NCI-H1092 (cell line): ENCODE data around the gene ZBTB39.
"Not testable (repeated sequence)": the region's sequence is repeated elsewhere in the genome, so short reads cannot be mapped to it uniquely, and the experiment has no call there.

Experiments
- DNase-seq: peaks from one replicate; lab custom pipeline; 2025; lab: John Stamatoyannopoulos, UW

Gene ZBTB39, protein sequence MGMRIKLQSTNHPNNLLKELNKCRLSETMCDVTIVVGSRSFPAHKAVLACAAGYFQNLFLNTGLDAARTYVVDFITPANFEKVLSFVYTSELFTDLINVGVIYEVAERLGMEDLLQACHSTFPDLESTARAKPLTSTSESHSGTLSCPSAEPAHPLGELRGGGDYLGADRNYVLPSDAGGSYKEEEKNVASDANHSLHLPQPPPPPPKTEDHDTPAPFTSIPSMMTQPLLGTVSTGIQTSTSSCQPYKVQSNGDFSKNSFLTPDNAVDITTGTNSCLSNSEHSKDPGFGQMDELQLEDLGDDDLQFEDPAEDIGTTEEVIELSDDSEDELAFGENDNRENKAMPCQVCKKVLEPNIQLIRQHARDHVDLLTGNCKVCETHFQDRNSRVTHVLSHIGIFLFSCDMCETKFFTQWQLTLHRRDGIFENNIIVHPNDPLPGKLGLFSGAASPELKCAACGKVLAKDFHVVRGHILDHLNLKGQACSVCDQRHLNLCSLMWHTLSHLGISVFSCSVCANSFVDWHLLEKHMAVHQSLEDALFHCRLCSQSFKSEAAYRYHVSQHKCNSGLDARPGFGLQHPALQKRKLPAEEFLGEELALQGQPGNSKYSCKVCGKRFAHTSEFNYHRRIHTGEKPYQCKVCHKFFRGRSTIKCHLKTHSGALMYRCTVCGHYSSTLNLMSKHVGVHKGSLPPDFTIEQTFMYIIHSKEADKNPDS

GRCh38 chr12:57005980-57006808 is at the start of gene ZBTB39:
Gene ZBTB39 (minus strand): TSS chr12:57006546. CDS start chr12:57004917, 1,629 bp downstream.
- DNase-seq, result peak; percentile 15

DNA sequence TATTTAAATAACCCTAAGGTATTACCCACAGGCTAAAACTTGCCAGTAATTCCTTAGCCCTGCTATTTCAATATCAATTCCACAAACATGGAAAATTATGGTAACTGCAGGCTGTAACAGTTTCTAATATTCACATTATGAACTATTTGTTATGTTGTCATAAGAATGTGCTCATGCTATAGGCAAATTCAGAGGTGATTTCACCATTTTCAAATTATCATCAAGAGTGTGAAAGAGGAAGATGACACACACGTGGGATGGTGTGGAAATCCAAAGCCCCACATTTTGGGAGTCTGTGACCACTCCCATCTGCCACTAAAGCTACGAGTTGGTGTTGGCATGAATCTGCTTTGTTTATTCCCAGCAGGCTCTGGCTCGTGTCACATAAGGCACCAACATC is 49.5 kb upstream of the ZBTB39 start:
- no peak for DNase-seq

GRCh38 chr12:57053901-57054300 is 47.6 kb upstream of the ZBTB39 start:
- not testable (repeated sequence) for DNase-seq

GRCh38 chr12:57053146-57053545 is 46.8 kb upstream of the ZBTB39 start:
- not testable (repeated sequence) for DNase-seq

GRCh38 chr12:57051011-57051410 is 44.7 kb upstream of the ZBTB39 start:
- DNase-seq, result no peak

DNA sequence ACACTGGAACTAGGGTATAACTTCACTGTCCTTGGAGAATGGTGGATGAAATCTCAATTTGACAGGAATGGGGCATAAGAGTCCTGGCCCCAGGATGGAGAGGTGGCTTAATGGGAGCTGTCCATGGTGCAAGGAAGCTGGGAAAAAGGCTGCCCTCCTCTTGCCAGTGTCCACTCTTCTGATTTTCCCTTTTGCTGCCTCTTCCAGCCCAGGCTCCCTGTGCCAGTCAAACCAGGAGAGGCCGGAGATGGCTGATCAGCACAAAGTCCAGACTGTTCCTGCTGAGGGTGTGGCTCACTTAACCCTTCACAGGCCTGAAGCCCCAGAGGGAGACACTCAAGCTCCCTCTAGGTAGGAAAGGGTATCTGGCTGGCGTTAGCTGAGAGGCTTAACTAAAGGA is 43.5 kb upstream of the ZBTB39 start, which contains the start of gene MYO1A:
Gene MYO1A (minus strand): TSS at position 240 of the 400 bp plus-strand sequence. CDS start 1,806 bp downstream, outside the sequence.
- no peak for DNase-seq

- DNase-seq, result no peak
Measured at GRCh38 chr12:57049119-57049446, 42.7 kb upstream of the ZBTB39 start.

GRCh38 chr12:57048423-57049118 is 42.2 kb upstream of the ZBTB39 start:
- DNase-seq, result no peak

DNA sequence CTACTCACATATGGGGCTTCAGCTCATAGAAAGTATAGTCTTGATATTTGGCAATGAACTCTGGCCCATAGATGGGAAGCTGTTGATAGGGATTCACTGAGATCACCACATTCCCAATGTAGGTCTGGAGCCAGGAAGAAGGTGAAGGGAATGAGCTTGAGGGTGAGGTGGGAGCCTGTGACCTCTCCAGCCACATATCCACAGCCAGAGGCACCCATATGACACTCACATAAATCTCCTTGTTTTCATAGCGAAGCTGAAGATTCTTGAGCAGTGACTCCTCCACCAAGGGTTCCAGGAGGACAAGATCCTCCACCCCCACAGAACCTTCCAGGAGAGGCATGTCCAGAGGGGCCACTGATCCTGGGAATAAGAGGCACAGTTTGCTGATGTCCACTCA is 41.6 kb upstream of the ZBTB39 start:
- DNase-seq, result no peak

- no peak for DNase-seq
Measured at GRCh38 chr12:57046947-57047890, 40.9 kb upstream of the ZBTB39 start.

- DNase-seq, result no peak
Measured at GRCh38 chr12:57046086-57046791, 39.9 kb upstream of the ZBTB39 start.

- DNase-seq, result no peak
Measured at GRCh38 chr12:57044889-57045288, 38.5 kb upstream of the ZBTB39 start.

GRCh38 chr12:57044468-57044867 is 38.1 kb upstream of the ZBTB39 start:
- no peak for DNase-seq

GRCh38 chr12:57042695-57043094 is 36.3 kb upstream of the ZBTB39 start:
- DNase-seq, result no peak

DNA sequence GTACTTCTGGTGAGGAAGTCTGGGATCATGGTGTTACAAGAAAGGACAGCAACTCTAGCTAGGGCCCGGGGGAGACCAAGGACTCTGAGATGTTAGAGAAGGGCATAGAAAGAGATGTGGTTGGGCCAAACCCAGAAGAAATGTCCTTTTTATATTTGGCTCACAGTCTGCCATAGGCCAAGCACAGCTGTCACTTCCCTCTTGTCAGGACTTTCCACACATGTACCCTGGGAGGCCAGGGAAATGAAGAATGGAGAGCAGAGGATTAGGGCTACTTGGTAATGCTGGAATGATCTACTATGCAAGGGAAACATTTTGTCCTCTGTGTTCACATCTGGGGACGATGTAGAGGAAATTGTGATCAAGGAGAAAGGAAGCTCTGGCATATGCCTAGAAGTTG is 34.4 kb upstream of the ZBTB39 start:
- no peak for DNase-seq

DNA sequence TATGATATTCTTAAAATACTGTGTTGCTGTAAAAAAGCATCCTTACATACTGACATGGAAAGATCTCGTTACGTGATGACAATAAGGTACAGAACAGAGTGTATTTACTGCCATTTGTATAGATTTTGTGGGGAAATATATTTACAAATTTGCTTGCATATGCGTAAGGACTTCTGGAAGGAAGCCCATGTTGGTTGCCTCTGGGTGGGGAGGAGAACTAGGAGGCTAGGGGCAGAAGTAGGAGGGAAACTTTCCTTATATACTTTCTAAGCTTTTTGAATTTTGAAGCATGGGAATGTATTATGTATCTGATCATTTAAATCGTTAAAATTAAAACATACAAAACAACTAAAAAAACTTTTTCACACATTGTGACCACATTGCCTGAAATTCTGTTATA is 33.9 kb upstream of the ZBTB39 start:
- no peak for DNase-seq

GRCh38 chr12:57039016-57039798 is 32.9 kb upstream of the ZBTB39 start:
- no peak for DNase-seq

GRCh38 chr12:57037264-57037663 is 30.9 kb upstream of the ZBTB39 start:
- no peak for DNase-seq

- no peak for DNase-seq
Measured at GRCh38 chr12:57033431-57033830, 27.1 kb upstream of the ZBTB39 start.
